ENCODE results near the gene HSP90AB1. TPM values are rescaled to one million over a fixed set of nuclear protein-coding genes. Genes with fewer than 3 reads are reported as not detected.

Gene HSP90AB1
- polyA plus RNA-seq, 1 of the 3 experiments (the other 2 are of a cell fraction) = 843 TPM

DNA sequence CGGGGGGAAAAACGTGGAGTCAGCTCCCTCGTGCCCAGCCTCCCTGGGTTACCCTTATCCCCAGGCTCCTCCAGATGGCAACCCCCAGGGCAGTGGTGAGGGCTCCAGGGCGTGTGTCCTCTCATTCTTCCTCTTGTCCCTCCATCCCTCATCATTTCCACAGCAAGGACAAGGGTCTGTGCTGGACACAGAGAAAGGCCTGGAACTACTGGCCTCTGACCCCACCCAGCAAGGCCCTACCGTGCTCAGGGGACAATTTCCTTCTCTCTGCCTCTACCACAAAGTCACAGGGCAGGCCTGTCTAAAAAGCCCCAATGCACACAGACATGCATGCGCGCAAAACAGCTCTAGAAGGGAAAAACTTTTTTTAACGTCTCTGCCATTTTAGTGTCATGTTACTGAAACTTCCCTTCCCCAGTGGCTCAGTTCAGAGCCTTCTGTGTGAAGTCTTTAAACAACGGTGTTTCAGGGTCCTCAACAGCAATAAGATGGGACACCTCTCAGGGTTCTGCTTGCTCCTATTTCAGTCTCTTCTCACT, 11.5 kb downstream of the HSP90AB1 start:
- peaks cover 3 to 43% of the 10 kb centered on the region in 2 experiments; a peak in 1 of 4 replicates for H3K4me1 ChIP-seq (ENCODE audit: control insufficient read depth in 1 of 2, insufficient read depth in 2 of 2, low read depth in 1 of 2, low read length in 1 of 2)
- peaks cover 33% of the 10 kb centered on the region for H4K20me1 ChIP-seq (ENCODE audit: insufficient read depth)
- H3K4me2 ChIP-seq = no peak overlapping the region
- 84% methylated on average over 5 of the region's 9 CpGs for WGBS (ENCODE audit: low lambda C conversion rate)
- peaks cover 38% of the 10 kb centered on the region for H3K79me2 ChIP-seq (ENCODE audit: insufficient read depth)
- H3K9ac ChIP-seq = no peak overlapping the region
- H2AFZ ChIP-seq (ENCODE audit: low read depth) = no peak overlapping the region
- peaks cover 31% of the 10 kb centered on the region for H3F3A ChIP-seq (replicated peaks; ENCODE audit: insufficient read depth)
- H3K9me2 ChIP-seq = no peaks in the 10 kb centered on the region
- H3K27me3 ChIP-seq (ENCODE audit: insufficient read depth) = no peaks in the 10 kb centered on the region
- CTCF ChIA-PET = interaction anchor here (0.7 to 7.1 kb wide), 8 partner anchors 8 to 134 kb away, joined by 3 to 90 read pairs (median 18); partner anchors contain the start of genes AARS2, HSP90AB1 and NFKBIE
- peaks cover 13 to 34% of the 10 kb centered on the region in 2 experiments for H3K36me3 ChIP-seq (replicated peaks in 1 of 2; ENCODE audit: control insufficient read depth in 1 of 2, insufficient read depth in 2 of 2, low read length in 1 of 2)
- H3K9me3 ChIP-seq = no peaks in the 10 kb centered on the region
- no peak overlapping the region for H3K27ac ChIP-seq (ENCODE audit: low read depth in 2 of 2, low read length in 1 of 2)
- POLR2A ChIA-PET = no interaction called here
- no peak for TF ChIP-seq EP300 (IDR thresholded peaks at IDR 0.05; ENCODE audit: borderline replicate concordance in 1 of 2, low read depth in 1 of 2, low read length in 1 of 2)
- TF ChIP-seq RFX5 (IDR thresholded peaks at IDR 0.05; ENCODE audit: low read length) = no peak
- TF ChIP-seq YY1 (IDR thresholded peaks at IDR 0.05; ENCODE audit: low read depth) = no peak
- TF ChIP-seq RCOR1 (IDR thresholded peaks at IDR 0.05; ENCODE audit: low read length) = no peak
- TF ChIP-seq TCF12 (IDR thresholded peaks at IDR 0.05) = no peak
- no peak for TF ChIP-seq FOXJ3 (CRISPR knock-in tag; IDR thresholded peaks at IDR 0.05)
- no peak for TF ChIP-seq NFIC (IDR thresholded peaks at IDR 0.05; ENCODE audit: borderline replicate concordance)
- TF ChIP-seq, protein P1, sequence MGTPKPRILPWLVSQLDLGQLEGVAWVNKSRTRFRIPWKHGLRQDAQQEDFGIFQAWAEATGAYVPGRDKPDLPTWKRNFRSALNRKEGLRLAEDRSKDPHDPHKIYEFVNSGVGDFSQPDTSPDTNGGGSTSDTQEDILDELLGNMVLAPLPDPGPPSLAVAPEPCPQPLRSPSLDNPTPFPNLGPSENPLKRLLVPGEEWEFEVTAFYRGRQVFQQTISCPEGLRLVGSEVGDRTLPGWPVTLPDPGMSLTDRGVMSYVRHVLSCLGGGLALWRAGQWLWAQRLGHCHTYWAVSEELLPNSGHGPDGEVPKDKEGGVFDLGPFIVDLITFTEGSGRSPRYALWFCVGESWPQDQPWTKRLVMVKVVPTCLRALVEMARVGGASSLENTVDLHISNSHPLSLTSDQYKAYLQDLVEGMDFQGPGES (IDR thresholded peaks at IDR 0.05; ENCODE audit: low read depth, low read length) = no peak
- TF ChIP-seq, protein P2, sequence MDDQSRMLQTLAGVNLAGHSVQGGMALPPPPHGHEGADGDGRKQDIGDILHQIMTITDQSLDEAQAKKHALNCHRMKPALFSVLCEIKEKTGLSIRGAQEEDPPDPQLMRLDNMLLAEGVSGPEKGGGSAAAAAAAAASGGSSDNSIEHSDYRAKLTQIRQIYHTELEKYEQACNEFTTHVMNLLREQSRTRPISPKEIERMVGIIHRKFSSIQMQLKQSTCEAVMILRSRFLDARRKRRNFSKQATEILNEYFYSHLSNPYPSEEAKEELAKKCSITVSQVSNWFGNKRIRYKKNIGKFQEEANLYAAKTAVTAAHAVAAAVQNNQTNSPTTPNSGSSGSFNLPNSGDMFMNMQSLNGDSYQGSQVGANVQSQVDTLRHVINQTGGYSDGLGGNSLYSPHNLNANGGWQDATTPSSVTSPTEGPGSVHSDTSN (IDR thresholded peaks at IDR 0.05) = no peak
- no peak for TF ChIP-seq GABPA (IDR thresholded peaks at IDR 0.05; ENCODE audit: low read depth)
- TF ChIP-seq, protein P3, sequence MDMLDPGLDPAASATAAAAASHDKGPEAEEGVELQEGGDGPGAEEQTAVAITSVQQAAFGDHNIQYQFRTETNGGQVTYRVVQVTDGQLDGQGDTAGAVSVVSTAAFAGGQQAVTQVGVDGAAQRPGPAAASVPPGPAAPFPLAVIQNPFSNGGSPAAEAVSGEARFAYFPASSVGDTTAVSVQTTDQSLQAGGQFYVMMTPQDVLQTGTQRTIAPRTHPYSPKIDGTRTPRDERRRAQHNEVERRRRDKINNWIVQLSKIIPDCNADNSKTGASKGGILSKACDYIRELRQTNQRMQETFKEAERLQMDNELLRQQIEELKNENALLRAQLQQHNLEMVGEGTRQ (IDR thresholded peaks at IDR 0.05; ENCODE audit: borderline replicate concordance, low read depth, low read length) = no peak
- TF ChIP-seq JUND (IDR thresholded peaks at IDR 0.05) = no peak
- no peak for TF ChIP-seq ELF1 (IDR thresholded peaks at IDR 0.05)
- TF ChIP-seq TEAD4 (IDR thresholded peaks at IDR 0.05; ENCODE audit: borderline replicate concordance, insufficient read depth) = no peak
- TF ChIP-seq SMC3 (IDR thresholded peaks at IDR 0.05; ENCODE audit: low read depth, low read length) = no peak
- TF ChIP-seq, protein P4, sequence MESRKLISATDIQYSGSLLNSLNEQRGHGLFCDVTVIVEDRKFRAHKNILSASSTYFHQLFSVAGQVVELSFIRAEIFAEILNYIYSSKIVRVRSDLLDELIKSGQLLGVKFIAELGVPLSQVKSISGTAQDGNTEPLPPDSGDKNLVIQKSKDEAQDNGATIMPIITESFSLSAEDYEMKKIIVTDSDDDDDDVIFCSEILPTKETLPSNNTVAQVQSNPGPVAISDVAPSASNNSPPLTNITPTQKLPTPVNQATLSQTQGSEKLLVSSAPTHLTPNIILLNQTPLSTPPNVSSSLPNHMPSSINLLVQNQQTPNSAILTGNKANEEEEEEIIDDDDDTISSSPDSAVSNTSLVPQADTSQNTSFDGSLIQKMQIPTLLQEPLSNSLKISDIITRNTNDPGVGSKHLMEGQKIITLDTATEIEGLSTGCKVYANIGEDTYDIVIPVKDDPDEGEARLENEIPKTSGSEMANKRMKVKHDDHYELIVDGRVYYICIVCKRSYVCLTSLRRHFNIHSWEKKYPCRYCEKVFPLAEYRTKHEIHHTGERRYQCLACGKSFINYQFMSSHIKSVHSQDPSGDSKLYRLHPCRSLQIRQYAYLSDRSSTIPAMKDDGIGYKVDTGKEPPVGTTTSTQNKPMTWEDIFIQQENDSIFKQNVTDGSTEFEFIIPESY (IDR thresholded peaks at IDR 0.05; ENCODE audit: borderline replicate concordance, low read depth) = no peak
- TF ChIP-seq TAF1 (IDR thresholded peaks at IDR 0.05; ENCODE audit: borderline replicate concordance, low read depth, low read length) = no peak
- H3K4me3 ChIP-seq (ENCODE audit: low read depth in 2 of 2, low read length in 1 of 2) = no peak overlapping the region
- no peak for DNase-seq

Measured in SK-N-SH (cell line).